ENCODE results near the gene MOCS1.

MOCS1 gene

DNA sequence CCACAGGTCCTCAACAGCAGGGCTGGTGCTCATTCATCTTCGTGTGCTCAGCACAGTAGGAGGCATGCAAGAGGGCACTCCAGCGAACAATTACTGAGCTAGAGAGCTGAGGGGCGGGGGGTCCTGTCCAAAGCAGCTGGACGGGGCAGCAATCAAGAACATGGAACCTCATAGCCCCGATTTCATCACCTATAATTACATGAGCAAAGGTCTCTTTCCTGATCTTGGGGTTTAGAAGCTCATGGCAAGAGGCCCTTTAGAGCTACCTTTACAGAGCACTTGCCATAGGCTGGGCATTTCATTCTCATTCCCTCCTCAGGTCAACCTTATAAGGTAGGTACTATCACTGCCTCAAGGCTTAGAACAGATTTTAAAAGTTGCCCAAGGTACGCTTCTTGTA lies 10.4 kb downstream of the MOCS1 start:
- no peak for DNase-seq

DNA sequence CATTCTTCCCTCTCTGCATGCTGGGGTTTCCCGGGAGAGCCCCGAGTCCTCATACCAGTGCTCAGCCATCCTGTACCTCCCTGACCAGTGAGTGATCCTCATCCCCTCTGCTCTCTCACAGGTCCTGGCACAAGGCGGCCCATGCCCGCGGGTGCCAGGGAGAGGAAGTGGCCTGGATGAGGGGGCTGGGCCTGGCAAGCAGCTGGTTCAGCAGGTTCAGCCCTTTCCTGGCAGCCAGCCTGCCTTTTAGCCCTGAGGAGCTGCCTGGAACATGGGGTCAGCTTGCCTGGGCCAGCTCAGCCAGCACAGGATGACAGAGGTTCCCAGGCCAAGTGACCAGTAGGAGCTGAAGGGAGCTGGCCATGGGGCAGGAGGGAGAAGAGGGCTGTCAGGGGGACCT lies 10.9 kb downstream of the MOCS1 start:
- no peak for DNase-seq

- no peak for DNase-seq
Measured at GRCh38 chr6:39922821-39923220, 11.4 kb downstream of the MOCS1 start.

DNA sequence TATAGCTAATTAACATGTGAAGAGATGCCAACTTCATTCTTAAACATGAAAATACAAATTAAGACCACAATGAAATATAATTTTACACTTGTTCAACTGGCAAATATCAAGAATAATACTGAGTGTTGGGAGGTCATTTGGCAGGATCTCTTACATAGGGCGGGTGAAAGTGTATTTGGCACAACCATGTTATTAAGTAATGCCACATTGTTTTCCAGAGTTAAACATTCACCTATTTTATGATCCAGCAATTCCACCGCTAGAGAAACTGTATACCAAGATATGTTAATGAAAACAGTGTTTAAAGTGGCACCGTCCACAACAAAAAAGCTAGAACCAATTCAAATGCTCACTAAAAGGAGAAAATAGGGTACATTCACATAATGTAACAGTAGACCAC lies 14.1 kb downstream of the MOCS1 start:
- DNase-seq = no peak

DNA sequence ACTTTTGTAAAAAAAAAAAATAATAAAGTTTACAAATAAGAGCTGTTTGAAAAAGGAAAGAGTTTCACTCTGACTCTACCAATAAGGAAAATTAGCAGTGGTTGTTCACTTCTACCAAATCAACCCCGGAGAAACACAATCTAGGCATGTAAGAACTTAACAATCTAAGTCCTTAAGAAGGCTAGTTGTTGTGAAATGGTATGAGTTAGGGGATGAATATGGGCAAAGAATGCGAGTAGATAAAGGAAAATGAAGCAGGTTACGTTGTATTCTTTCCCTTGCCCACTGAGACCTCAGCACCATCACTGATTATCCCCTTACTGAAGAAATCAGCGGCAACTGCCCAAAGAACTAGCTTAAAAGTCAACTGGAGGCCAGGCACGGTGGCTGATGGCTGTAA lies 15.4 kb downstream of the MOCS1 start:
- no peak for DNase-seq

GRCh38 chr6:39917981-39918380 lies 16.3 kb downstream of the MOCS1 start:
- DNase-seq = no peak

- no peak for DNase-seq
Measured at GRCh38 chr6:39917329-39917728, 16.9 kb downstream of the MOCS1 start.

- DNase-seq = no peak
Measured at GRCh38 chr6:39915866-39916265, 18.4 kb downstream of the MOCS1 start.

DNA sequence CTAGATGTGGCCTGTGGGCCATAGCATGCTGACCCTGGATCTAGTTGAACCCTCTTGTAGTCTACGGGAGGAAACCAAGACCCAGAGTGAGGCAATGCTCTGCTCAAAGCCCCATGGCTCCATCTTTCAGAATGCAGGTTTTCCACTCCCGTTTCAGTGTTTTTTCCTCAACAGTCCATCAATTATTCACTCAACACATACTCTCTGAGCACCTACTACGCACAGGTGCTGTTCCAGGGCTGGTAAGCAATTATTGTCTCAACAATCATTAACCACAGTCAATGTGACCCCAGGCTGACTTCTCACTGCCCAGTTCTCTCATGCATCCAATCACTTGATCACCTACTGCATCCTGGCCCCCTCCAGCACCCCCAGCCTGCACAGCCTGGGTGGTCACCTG lies 20.0 kb downstream of the MOCS1 start:
- no peak for DNase-seq

- DNase-seq = no peak
Measured at GRCh38 chr6:39913391-39913916, 20.8 kb downstream of the MOCS1 start.

GRCh38 chr6:39912446-39912845 lies 21.8 kb downstream of the MOCS1 start:
- DNase-seq = no peak

DNA sequence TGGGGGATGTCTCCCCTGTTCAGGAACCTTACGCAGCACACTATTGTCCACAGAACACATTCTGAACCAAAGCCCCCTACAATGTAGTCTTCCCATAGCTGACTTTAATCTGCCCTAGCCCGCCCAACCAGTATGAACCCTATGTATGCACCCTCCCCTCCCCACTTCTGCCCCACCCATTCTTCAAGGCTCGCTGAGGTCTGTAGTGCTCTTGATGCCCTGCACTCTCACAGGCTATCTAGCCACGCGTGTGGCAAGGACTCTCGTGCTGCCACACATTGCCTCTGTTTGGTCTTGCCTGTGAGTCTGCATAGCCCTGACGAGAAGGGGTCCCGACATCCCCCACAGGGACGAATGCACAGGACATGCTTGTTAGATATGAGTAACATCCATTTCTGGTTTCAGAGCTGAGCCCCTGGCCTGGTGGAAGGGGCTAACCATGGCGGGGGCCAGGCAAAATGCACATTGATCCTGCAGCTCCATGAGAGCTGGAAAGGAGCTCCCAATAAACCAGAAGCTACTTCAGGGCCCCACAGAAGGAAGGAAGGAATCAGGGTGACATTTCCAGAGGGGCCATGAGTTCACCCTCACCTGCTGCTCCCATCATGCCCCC lies 22.6 kb downstream of the MOCS1 start:
- no peak for DNase-seq

DNA sequence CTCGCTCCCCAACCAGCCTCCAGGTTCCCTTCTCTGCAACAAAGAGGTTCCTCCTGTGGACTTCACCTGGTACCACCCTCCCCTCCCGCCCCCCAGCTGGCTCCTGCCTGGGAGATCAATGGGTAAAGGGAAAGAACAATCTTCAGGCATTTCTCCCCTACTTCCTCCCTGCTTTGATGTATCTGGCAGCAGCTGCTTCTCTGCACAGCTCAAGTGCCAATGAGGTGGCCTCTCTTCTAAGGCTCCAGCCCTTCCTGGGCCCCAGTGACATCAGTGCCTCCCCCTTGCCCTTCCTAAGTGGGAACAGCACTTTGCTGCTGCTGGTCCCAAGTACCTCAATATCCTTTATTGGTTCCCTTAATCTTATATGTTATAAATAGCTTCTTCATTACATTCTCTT lies 23.5 kb downstream of the MOCS1 start:
- no peak for DNase-seq

DNA sequence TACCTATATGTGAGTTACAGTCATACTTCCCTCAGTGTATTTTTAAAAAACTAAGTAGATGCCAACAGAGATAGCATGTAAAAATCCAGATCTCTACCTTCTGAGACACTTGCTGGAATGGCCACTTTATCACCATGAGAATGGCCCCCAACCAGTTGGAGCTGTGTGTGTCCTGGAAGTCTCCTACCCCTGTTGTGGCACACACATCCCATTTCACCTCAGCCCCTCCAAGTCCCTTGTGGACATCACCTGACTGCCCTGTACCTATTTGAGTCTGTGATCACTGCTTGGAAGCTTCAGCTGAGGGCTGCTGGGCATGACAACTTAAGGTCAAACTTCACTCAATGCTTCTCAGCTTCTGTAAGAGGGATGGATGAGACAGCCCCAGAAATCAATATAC lies 24.1 kb downstream of the MOCS1 start:
- DNase-seq = no peak

GRCh38 chr6:39909701-39910100 lies 24.6 kb downstream of the MOCS1 start:
- DNase-seq = no peak

DNA sequence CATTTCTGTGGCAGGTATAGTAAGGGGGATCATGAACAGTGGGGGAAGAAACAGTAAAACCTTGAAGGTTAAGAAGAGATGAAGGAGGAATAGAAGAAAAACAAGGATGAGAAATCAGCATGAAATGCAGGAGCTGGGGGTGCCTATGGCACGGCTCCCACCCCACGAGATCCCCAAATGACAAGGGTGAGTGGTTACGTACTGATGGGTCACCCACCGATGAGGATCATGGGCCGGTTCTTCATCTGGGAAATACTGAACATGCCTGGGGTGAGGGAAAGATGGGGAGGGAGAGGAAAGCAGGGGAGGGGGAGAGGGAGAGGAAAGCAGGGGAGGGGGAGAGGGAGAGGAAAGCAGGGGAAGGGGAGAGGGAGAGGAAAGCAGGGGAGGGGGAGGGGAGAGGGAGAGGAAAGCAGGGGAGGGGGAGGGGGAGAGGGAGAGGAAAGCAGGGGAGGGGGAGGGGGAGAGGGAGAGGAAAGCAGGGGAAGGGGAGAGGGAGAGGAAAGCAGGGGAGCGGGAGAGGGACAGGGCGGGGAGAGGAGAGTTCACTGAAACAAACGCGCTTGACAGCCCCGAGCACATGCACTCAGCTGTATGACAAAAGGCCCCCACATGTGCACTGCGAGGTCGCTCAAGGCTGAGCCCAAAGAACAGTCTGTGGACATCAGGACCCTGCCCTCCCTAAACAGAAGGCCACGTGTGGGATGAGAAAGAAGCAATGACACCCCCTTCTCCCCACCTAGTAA lies 25.3 kb downstream of the MOCS1 start:
- no peak for DNase-seq

DNA sequence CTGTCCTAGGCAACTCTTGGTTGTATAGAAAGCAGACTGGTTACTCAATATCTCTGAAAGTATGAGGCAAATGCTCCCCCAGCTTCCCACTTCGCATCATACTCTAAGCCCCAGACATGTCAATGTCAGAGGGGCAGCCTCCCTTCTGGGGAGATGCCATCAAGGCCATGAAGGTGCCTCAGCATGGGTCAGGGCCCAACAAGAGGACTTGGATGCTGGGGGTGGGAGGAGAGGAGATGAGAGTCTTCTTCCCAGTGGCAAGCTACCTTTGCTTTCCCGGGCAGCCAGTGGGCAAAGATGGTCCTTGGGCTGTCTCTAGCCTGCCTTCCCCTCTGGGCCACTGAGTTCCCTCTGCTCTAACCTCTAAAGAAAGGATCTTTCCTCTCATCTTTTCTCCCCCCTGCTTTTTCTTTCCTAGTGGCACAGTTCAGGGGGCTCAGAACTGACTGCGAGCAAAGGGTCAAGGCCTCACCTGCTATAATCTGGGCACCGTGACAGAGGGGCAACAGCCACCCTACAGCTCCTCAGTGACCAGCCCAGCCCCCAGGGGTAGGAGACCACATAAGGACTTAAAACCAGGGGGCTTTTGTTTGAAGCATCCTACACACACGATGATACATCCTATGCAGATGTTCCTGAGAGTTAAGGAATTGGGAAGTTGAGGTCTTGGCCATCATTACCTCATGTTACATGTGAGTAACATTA lies 26.2 kb downstream of the MOCS1 start:
- no peak for DNase-seq

DNA sequence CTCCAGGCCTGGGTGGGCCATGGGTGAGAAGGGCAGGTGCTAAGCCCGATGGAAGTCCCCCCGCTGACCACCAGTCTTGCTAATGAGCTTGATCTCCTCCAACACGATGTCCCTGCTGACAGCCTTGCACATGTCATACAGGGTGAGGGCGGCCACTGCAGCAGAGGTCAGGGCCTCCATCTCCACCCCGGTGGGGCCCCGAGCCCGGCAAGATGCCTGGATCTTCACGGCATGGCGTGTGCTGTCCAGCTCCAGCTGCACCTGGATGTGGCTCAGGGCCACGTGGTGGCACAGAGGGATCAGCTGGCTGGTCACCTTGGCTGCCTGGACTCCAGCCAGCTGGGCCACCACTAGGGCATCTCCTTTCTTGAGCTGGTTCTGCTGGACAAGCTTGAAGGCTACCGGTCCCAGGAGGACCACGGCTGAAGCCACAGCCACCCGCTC lies 27.9 kb downstream of the MOCS1 start:
- no peak for DNase-seq

GRCh38 chr6:39905640-39905975 lies 28.7 kb downstream of the MOCS1 start:
- no peak for DNase-seq

DNA sequence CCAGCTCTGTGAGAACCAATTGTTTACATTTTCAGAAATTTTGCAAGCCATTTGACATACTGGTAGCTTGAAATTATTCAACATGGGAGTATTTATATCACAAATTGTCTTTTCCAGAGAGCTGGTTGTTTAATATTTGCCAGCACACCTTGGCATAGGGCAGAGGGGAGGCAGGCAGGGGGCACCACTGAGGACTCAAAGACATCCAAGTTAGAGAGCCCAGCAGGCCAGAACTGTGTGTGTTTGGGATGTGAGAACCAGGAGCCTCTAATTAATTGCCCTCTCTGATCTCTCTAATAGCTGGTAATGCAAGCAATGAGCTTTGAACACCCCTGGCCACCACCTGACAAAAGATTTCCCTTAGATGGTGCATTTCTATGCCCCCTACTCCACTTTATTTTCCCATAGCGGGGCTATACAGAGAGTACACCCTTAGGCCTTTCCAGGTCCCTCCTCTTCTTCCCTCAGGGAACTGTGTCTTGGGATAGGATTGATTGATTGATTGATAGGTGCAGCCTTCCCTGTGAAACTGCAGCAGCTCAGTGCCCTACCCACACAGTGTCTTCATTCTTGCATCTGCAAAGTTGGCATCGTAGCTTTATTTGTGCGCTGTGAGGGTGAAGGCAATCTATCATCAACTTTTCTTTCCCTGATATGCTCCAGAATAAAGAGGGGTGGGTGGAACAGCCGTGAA lies 29.2 kb downstream of the MOCS1 start:
- no peak for DNase-seq

DNA sequence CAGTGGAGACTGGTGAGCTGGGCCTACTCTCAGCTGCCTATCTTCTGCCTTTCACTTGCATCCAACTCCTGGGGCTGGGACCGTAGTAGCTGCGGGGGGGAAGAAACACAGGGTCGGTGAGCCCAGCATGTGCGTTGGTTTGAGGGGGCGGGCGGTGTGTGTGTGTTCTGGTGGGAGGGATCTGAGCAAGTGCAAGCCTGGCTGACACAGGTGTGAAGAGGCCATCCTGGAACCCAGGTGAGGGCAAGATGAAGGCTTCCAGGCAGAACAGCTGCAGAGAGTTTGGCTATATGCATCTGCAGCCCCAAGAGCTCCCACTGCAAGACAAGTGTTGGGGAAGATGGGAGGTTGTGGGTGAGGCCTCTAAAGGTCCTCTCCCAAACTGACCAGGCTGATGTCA lies 30.6 kb downstream of the MOCS1 start:
- DNase-seq = no peak

DNA sequence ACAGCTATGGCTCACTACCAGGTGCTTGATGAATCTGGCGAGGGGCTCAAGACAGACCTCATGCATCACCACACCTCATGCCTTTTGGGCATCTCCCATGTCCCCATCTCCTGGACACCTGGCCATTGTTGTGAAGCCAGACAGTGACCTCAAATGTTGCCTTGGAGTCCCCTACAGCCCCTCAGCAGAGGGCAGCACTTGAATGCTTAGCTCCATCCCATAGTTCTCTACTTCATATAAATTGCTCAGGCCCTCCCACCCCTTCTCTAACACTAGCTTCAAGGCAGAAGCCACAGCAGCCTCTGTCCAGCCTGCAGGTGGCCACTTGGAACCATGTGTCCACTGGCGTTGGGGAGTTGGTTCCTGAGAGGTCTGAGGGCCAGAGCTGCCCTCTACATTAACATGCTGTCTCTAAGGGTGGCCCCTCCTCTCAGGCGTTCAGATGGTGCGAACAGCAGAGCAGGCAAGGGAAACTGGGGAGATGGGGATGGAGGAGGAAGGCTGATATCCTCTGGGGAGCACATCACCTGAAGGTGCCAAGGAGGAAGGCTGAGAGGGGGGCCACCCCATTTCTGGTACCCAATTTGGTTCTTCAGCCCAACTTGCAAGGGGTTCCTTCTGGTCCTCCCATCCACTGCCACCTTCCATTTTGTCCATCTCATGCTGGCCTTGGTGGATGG lies 31.3 kb downstream of the MOCS1 start:
- DNase-seq = no peak

- no peak for DNase-seq
Measured at GRCh38 chr6:39902136-39902535, 32.1 kb downstream of the MOCS1 start.

All from activated naive CD4-positive, alpha-beta T cell (primary cell).